Stimulated activated naive CD4-positive, alpha-beta T cell treated with Interleukin-2 at 50 U/mL for 16 hours (primary cell): ENCODE measurements around the gene FURIN.
"Not testable (repeated sequence)": the region's sequence is repeated elsewhere in the genome, so short reads cannot be mapped to it uniquely, and the experiment has no call there.

Experiments
- DNase-seq: peaks from one replicate; lab custom pipeline; 2025; lab: John Stamatoyannopoulos, UW

FURIN gene

GRCh38 chr15:90844696-90845095 lies 23.7 kb upstream of the FURIN start:
- DNase-seq, result no peak

- peak; percentile 55 for DNase-seq
Observed at GRCh38 chr15:90845201-90845949, 23.0 kb upstream of the FURIN start.

- DNase-seq, result not testable (repeated sequence)
Observed at GRCh38 chr15:90849424-90849823, 19.0 kb upstream of the FURIN start.

GRCh38 chr15:90851114-90851513 lies 17.3 kb upstream of the FURIN start:
- DNase-seq, result peak; percentile 34

- DNase-seq, result no peak
Observed at GRCh38 chr15:90851940-90852339, 16.4 kb upstream of the FURIN start.

- DNase-seq, result no peak
Observed at GRCh38 chr15:90855139-90855538, 13.2 kb upstream of the FURIN start.

GRCh38 chr15:90857337-90857736 lies 11.1 kb upstream of the FURIN start:
- DNase-seq, result no peak

- no peak for DNase-seq
Observed at GRCh38 chr15:90857883-90858443, 10.4 kb upstream of the FURIN start.

- DNase-seq, result no peak
Observed at GRCh38 chr15:90859234-90860131, 8.9 kb upstream of the FURIN start.

- DNase-seq, result no peak
Observed at GRCh38 chr15:90860450-90860849, 7.9 kb upstream of the FURIN start.

GRCh38 chr15:90860942-90861675 lies 7.3 kb upstream of the FURIN start:
- DNase-seq, result no peak

- no peak for DNase-seq
Observed at GRCh38 chr15:90862487-90862886, 5.9 kb upstream of the FURIN start.

- DNase-seq, result no peak
Observed at GRCh38 chr15:90862964-90863778, 5.2 kb upstream of the FURIN start.

- DNase-seq, result no peak
Observed at GRCh38 chr15:90863987-90864386, 4.4 kb upstream of the FURIN start.

- DNase-seq, result no peak
Observed at GRCh38 chr15:90864507-90864906, 3.9 kb upstream of the FURIN start.

GRCh38 chr15:90865702-90866101 lies 2.7 kb upstream of the FURIN start:
- DNase-seq, result no peak

GRCh38 chr15:90866161-90866715 lies 2.1 kb upstream of the FURIN start:
- DNase-seq, result no peak

GRCh38 chr15:90866800-90867199 lies 1.6 kb upstream of the FURIN start:
- no peak for DNase-seq

- no peak for DNase-seq
Observed at GRCh38 chr15:90869140-90869541, 753 bp downstream of the FURIN start.

- peak; percentile 29 for DNase-seq
Observed at GRCh38 chr15:90869601-90870353, 1.4 kb downstream of the FURIN start.
